H4 (cell line): ENCODE data around the gene C5orf24. TPM values are rescaled to one million over a fixed set of nuclear protein-coding genes. Genes with fewer than 3 reads are reported as not detected.
"Not testable (repeated sequence)": the region's sequence is repeated elsewhere in the genome, so short reads cannot be mapped to it uniquely, and the experiment has no call there.

Experiments used
- DNase-seq: peaks from one replicate; pipeline ENCODE4 v3.0.0-alpha.2; 2015; ENCODE audit warnings: low spot score
- total RNA-seq: library from RNA; depleted of rRNA; stranded (reverse); fragments of >200 nt; shearing (Covaris generic); gene quantifications from 2 replicates; pipeline ENCODE4 v1.2.3, GENCODE V29; 2014; rRNA removed

Gene C5orf24
- 28.5 and 41.4 TPM in 2 replicates for total RNA-seq

DNA sequence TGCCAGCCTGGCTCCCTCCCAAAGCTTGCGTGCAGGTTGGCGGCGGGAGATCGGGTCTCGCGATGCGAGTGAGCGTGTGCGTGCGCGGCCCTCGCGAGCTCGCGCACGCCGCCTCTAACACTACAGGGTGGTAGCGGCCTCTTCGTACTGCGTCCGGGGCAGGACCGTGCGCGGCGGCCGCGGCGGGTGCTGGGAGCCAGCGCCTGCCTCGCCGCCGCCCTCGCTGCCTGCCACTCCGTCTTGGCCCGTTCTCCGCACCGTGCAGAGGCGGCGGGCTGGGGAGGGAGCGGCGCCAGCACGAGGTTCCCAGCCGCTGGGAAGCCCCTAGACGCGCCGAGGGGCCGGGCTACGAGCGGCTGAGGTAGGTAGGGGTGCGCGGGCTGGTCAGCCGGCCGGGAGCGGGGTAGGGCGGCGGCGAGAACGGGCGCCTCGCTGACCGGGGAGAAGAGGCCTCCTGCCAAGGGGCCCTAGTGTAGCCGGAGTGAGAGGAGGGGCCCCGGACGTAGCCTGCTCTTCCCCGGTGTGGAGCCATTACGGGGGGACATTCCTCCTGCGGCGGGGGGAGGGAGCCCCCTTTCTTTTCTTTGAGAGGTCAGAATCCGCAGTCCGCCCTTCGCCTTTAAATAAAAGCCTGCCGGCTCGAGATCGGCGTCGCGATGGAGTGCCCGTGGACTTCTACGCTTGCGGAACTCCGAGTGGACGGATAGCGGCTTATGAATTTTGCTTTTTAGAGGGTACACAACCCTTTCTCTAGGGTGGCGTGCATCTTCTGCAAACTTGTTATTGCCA lies at the start of gene C5orf24:
TSS of gene C5orf24 (plus strand) at position 117 of the 789 bp plus-strand sequence. CDS start 8,933 bp downstream, outside the sequence.
- DNase-seq, result peak; percentile 96

DNA sequence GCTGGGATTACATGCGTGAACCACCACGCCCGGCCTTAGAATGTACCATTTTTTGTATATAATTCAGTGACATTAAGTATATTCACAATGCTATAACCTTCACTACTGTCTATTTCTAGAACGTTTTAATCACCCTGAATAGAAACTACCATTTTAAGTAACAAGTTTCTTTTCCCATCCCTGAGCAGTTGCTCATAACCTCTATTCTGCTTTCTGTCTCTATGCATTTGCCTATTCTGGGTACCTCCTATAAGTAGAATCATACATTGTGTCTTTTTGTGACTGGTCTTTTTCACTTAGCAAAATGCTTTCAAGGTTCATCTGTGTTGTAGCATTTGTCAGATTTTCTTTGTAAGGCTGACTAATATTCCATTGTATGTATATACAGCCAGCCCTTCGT lies 47.3 kb upstream of the C5orf24 start:
- DNase-seq, result no peak

DNA sequence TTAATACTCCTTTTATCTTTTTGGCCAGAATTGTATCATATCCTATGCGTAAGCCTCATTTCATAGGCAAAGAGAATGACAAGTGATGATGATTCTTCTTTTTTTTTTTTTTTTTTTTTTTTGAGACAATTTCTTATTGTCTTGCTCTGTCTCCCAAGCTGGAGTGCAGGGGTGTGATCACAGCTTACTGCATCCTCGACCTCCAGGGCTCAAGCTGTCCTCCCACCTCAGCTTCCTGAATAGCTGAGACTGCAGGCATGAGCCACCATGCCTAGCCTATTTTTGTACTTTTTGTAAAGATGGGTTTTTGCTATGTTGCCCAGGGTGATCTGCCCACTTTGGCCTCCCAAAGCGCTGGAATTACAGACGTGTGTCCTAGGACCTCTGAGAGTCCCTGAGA lies 41.9 kb upstream of the C5orf24 start:
- DNase-seq, result no peak

DNA sequence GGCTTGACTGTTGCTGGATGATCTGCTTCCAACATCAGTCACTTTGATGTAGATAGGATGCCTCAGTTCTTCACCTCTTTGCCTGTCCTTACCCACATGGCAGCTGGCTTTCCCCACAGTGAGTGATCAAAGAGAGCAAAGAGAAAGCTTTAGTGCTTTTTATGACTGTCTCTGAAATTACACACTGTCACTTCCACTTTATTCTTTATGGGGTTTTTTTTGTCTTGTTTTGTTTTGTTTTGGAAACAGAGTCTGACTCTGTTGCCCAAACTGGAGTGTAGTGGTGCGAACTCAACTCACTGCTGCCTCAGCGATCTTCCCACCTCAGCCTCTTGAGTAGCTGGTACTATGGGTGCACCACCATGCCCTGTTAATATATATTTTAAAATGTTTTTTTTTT lies 32.4 kb upstream of the C5orf24 start:
- DNase-seq, result no peak

DNA sequence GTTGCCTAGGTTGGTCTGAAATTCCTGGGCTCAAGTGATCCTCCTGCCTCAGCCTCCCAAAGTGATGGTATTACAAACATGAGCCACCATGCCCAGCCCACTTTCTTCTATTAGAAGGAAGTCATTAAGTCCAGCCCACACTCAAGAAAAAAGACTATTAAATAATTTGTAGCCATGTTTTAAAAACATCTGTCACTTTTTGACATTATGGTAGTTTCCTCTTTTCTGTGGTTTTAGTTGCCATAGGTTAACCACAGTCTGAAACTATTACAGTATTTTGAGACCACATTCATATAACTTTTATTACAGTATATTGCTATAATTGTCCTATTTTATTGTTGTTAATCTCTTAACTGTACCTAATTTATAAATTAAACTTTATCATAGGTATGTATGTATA lies 31.9 kb upstream of the C5orf24 start:
- no peak for DNase-seq

DNA sequence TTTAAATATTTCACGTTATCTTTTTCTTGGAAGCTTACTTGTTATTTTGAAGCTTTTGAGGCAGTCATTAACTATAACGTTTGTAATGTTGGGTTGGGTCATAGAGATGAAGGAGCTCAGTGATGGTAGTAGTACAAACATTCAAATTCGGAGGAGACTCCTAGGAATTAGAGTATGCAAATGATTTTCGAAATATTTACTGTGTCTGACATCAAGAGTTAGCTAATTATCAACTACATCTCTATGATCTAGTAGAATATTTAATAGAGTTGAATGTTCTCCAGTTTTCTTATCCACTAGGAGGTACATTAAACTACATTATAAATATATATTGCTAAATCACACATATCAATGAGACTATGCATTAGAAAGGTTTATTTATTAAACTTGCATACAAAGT lies 28.8 kb upstream of the C5orf24 start:
- no peak for DNase-seq

DNA sequence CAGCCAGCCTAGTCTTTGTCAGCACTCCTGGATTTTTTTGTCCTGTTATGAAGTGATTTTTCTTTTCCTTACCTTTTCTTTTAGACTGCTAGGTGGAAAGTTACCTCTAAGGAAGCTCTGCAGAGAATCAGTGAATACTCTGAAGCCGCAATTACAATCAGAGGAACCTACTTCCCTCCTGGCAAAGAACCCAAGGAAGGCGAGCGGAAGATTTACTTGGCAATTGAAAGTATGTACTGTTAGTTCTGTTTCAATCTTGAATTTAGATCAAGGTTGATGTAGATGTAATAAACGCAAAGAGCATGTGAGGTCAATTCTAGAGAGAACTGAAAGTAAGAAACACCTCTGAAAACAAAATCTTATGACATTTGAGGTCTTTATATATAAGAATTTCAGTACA lies 27.0 kb upstream of the C5orf24 start:
- DNase-seq, result no peak

DNA sequence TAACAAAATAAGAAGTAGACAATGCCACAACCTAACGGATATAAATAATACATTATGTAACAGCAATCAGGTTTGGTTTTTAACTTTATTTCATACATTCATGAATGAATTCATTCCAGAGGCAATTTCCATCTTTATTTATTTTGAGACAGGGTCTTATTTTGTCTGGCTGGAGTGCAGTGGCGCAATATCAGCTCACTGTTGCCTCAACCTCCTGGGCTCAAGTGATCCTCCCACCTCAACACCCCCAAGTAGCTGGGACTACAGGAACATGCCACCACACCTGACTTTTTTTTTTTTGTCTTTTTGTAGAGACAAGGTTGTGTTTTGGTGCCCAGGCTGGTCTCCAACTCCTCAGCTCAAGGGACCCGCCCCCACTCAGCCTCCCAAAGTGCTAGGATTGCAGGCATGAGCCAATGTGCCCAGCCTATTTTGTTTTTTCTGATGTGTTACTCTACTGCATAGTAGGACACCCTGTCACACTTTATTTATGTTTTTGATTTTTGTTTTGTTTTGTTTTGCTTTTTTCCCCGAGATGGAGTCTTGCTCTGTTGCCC lies 26.3 kb upstream of the C5orf24 start:
- DNase-seq, result no peak

DNA sequence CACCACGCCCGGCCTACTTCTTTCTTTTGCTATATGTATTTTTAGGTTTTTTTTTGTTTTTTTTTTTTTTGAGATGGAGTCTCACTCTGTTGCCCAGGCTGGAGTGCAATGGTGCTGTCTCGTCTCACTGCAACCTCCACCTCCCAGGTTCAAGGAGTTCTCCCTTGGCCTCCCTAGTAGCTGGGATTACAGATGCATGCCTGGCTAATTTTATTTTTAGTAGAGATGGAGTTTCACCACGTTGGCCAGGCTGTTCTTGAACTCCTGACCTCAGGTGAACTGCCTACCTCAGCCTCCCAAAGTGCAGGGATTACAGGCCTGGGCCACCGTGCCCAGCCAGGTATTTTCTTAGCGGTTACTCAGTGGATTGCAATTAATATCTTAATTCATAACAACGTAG lies 23.9 kb upstream of the C5orf24 start:
- no peak for DNase-seq

DNA sequence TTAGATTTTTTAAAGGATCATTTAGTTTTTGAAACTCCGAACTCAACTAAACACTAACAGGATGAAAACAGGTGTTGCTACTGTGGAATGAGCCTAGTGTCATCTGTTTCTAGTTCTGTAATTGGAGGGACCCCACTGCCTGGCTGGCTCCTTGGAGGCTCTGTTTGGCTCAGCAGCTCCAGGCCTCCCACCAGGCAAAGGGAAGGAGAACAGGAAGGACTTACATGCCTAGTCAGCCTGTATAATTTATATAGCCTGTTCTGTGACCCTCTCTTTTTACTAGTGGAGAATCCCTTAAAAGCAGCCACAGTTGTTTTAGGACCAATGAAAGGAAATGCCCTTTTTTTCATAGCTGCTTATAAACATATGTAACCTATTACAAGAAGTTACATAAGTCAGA lies 21.1 kb upstream of the C5orf24 start:
- no peak for DNase-seq

DNA sequence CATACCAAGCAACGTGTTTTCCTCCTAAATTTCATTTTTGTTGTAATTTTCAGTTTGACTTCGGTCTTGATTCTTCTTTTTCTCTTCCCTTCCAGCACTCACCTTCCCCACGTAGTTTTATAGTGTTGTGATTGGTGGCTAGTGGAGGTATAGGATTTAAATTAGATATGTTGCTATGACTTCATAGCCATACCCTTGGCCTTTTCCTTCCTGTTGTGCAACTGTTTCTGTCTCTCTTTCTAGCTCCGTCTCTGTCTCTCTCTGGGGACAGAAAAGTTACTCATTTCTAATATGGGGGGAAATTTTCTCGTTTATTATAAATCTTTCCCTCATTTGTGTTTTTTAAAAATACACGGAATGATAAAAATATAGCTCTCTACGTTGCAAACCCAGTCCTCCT lies 20.6 kb upstream of the C5orf24 start:
- no peak for DNase-seq

DNA sequence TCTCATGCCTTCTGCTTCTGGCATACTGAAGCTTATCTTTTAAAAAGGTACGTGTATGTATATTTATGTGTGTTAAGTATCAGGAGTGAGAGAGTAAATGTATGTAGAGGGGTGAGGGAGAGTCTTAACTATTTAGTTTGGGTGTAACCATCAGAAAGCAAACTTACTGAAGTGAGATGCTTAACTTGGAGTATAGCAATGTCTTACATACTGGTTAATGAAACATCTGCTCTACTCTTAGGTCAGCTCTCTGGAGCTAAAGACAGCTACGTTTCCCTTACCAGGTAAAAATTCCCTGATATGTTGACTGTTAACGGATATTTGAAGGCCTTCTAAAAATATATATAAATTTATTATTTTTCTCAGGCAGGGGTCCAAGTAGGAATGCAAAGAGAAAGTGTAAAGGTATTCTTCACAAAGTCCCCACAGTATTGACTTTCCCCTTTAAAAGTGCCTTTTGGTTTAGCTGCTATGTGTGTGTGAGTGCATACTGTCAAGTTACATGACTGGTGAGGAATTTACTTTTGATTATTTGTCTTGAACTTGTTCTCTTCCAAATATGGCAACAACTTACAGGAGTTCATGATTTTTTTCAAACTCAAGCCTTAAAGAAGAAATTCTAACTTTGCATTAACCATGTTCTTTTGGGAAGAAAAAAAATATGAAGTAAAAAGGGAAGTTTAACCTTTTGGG lies 12.3 kb upstream of the C5orf24 start:
- no peak for DNase-seq

DNA sequence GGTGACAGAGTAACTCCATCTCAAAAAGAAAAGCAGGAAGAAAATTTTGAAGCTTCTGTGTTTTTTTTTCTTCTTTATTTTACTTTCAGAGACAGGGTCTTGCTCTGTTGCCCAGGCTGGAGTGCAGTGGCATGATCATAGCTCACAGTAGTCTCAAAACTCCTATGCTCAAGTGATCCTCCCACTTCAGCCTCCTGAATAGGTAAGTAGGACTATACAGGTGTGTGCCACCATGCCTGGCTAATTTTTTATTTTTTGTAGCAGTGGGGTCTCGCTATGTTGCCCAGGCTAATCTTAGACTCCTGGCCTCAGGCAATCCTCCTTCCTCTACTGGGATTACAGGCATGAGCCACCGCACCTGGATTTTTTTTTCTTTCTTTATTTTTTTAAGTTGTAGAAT lies 10.1 kb upstream of the C5orf24 start:
- no peak for DNase-seq

DNA sequence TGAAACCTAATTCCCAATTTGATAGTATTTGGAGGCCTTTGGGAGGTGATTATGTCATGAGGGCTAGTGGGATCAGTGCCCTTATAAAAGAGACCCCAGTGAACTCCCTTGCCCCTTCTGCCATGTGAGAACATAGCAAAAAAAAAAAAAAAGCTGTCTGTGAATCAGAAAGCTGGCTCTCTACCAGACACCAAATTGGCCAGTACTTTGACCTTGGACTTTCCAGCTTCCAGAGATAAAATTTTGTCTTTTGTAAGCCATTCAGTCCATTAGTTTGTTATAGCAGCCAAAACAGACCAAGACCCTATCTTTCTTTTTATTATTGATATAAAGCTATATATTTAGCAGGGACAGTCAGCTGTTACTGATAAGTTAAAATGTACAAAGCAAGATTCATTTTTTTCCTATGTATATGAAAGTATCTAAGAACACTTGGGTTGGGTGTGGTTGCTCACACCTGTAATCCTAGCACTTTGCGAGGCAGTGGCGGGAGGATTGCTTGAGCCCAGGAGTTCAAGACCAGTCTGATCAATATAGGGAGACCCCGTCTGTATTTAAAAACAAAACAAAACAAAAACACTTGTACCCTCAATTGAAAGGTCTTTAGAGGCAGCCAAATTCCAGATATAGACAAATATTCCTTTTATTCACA lies 8.1 kb upstream of the C5orf24 start:
- no peak for DNase-seq

DNA sequence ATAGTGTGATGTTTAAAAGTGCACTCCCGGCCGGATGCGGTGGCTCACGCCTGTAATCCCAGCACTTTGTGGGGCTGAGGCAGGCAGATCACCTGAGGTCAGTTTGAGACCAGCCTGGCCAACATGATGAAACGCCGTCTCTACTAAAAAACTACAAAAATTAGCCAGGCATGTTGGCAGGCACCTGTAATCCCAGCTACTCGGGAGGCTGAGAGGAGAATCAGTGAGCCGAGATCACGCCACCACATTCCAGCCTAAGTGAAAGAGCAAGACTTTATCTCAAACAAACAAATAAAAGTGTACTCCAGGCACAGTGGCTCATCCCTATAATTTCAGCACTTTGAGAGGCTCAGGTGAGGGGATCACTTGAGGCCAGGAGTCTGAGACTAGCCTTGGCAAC lies 7.4 kb upstream of the C5orf24 start:
- not testable (repeated sequence) for DNase-seq

DNA sequence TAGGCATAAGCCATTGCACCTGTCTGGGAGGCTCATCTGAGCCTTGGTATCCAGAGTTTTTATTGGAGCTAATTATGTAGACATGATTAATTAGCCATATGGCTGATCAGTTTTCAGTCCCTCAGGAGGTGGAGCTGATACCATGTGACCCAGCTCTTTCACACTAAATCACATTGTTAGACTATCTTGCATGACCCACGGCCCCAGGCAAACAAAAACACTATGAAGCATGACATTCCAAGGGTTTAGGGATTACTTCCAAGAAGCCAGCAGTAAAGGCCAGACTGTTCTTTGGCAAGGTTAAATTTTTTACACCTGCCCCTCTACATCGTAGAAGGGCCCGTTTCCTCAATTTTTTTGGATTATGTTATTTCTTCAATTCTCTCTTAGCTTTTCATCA lies 5.0 kb upstream of the C5orf24 start:
- no peak for DNase-seq

DNA sequence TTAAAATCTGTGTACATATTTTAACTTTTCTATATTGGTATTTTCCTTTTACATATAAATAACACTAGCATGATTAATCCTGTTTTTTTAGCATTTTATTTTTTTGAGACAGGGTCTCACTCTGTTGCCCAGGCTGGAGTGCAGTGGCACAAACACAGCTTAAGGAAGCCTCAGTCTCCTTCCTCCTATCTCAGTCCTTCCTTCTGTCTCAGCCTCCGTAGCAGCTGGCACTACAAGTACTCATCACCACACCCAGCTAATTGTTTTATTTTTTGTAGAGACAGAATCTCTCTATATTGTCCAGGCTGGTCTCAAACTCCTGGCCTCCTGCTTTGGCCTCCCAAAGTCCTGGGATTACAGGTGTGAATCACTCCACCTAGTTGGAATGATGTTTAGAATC lies 1.5 kb upstream of the C5orf24 start:
- no peak for DNase-seq

DNA sequence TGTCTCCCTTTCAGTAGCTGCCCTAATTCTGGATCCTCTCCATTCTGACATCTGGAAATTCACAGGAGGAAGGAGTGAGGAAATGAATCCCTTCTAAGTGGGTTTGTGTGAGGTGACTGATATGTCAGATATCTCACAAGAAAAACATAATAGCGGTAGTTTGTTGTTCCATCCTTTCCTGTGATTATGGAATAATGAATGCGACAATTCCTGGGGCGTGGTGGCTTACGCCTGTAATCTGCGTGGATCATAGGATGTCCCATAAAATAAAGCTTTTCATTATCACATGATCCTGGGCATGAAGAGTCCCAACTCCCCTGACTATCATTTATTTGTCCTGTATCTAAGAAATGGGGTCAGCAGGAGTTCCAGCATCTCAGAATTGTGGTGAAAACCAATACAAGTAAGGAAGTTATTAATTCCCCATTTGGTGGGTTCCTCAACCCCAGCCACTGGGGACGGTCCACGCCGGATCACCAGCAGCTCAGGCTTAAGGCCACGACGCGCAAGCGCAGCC lies 375 bp upstream of the C5orf24 start:
- DNase-seq, result no peak

DNA sequence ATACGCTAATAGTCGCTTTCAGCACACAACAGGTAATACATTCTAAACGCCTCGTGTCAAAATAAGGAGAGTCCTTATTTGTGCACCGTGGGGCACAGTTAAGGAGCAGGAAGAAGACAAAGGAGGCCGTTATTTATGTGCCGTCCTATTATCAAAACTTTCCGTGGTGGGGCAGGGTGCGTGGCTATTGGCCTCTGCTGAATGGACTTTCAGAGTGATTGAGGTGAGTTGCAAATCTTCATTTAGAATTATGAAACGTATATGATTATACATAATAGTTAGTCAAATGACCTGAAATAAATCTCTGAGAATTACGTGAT lies 833 bp downstream of the C5orf24 start:
- DNase-seq, result no peak

DNA sequence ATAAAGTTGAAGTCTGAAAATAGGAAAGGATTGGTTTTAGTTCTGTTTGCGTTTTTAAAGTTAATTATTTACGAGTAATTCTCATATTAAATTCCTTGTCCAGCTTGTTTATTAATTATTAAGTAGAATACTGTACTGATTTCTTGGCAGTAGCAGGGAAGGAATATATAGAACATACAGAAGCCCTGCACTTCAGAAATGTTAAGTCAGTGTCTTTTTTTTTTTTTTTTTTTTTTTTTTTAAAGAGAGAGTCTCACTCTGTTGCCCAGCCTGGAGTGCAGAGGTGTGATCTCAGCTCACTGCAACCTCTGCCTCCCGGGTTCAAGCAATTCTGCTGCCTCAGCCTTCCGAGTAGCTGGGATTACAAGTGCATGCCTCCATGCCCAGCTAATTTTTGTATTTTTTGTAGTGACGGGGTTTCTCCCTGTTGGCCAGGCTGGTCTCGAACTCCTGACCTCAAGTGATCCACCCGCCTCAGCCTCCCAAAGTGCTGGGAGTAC lies 3.7 kb downstream of the C5orf24 start:
- DNase-seq, result not testable (repeated sequence)

DNA sequence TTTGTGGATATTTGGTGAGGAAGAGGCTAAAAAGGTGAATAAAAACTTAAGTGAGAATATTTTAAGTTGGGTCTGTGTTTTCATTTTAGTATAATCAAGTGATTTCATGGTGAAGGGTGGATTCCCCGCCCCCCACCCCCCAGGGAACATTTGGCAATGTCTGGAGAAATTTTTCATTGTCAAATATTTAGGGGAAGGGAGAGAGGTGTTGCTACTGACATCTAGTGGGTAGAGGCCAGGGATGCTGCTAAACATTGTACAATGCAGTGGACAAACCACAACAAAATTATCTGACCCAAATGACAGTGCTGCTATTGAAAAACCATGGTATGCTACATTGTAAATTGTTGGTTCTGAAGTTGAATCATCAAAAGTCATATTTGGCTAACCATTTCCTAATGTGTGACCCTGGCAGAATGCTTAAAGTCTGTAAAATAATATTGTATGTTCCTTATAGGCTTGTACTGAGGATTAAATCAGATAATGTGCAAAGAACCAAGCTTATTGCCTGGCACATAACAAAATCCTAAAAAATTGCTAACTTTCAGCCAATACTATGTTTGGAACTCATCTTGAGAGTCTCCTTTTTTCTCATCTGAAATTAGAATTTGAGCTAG lies 5.6 kb downstream of the C5orf24 start:
- peak; percentile 40 for DNase-seq

DNA sequence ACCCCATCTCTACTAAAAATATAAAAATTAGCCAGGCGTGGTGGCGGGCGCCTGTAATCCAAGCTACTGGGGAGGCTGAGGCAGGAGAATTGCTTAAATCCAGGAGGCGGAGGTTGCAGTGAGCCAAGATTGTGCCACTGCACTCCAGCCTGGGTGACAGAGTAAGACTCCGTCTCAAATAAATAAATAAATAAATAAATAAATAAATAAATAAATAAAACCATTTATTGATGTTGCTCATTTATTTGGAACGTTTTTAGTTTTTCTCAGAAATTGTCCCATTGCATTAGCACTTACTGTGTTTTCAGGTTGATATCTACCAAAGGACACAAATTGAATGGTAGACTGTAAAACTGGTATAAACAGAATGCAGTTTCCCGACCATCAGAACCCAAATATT lies 10.7 kb downstream of the C5orf24 start:
- DNase-seq, result not testable (repeated sequence)
